Epithelial cell of proximal tubule (primary cell): ENCODE measurements around the gene HTRA3. TPM values are rescaled to one million over a fixed set of nuclear protein-coding genes. Genes with fewer than 3 reads are reported as not detected.

ENCODE experiments used
- DNase-seq: peaks from one replicate; pipeline ENCODE4 v3.0.0-alpha.2; 2011; ENCODE audit warnings: low read depth
- H3K4me3 ChIP-seq: 2 replicates; pipeline ENCODE4 v1.5.1; 2011; ENCODE audit warnings: low read depth, mild to moderate bottlenecking, low read length
- CTCF ChIP-seq: conservative IDR thresholded peaks from 2 replicates; pipeline ENCODE4 v1.5.1; 2012; ENCODE audit warnings: low read depth, mild to moderate bottlenecking, low read length
- total RNA-seq: library from RNA; depleted of rRNA; stranded (reverse); fragments of >200 nt; gene quantifications from 2 replicates; pipeline ENCODE4 v1.2.3, GENCODE V29; 2015

The HTRA3 gene
- 0.80 and 1.2 TPM in 2 replicates for total RNA-seq

GRCh38 chr4:8269535-8270417, at the start of gene HTRA3:
TSS of gene HTRA3 (plus strand) at chr4:8269754. CDS start at chr4:8269969, 215 bp downstream.
- TF ChIP-seq CTCF, result no peak
- no peak within 1 kb of the TSS for H3K4me3 ChIP-seq
- DNase-seq, result no peak

GRCh38 chr4:8220661-8221450, 48.7 kb upstream of the HTRA3 start:
- H3K4me3 ChIP-seq, result no peak overlapping the region
- TF ChIP-seq CTCF, result no peak
- no peak for DNase-seq

- DNase-seq, result no peak
- TF ChIP-seq CTCF, result no peak
These were observed 48.1 kb upstream of the HTRA3 start for GRCh38 chr4:8221476-8221875.

GRCh38 chr4:8221985-8222384, 47.6 kb upstream of the HTRA3 start:
- no peak for DNase-seq

More at GRCh38 chr4:8221476-8221875, 48.1 kb upstream of the HTRA3 start:
- no peak overlapping the region for H3K4me3 ChIP-seq

GRCh38 chr4:8222609-8223388, 46.8 kb upstream of the HTRA3 start:
- no peak for TF ChIP-seq CTCF
- no peak overlapping the region for H3K4me3 ChIP-seq
- DNase-seq, result no peak

More at GRCh38 chr4:8221985-8222384, 47.6 kb upstream of the HTRA3 start:
- H3K4me3 ChIP-seq, result no peak overlapping the region
- TF ChIP-seq CTCF, result no peak

GRCh38 chr4:8224267-8224974, 45.1 kb upstream of the HTRA3 start:
- no peak overlapping the region for H3K4me3 ChIP-seq
- DNase-seq, result no peak
- no peak for TF ChIP-seq CTCF
